Measurements from ENCODE around the gene NT5C1A. TPM values are rescaled to one million over a fixed set of nuclear protein-coding genes. Genes with fewer than 3 reads are reported as not detected.

The NT5C1A gene
- total RNA-seq, 1 donor from 2014 or later, result 0.49 TPM

DNA sequence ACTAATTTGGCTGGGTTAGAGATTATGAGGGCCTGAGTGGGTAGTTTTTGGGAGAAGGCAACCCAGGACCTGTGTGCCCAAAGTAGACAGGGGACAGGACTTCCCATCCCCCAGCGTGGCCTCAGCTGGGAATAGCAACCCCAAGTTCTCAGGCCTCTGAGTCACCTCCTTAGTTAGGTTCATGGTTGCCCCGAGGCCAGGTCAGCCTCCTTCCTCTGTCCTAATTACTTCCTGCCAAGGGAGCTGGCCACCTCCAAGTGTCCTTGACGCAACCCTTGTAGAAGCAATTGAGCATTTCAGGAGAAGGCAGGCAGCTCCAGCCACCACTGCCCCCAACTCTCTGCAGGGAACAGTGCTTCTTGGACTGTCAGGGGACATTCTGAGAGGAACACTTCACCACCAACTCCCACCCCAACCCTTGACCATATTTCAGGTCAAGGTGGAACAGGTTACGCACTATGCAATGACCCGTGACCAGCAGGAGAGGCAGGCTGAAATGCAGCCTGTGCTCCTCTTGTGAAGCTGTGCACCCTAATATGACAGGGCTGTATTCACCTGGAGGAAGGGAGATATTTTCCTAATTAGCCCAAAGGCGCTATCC lies 5.1 kb upstream of the NT5C1A start:
- no peak overlapping the region for H3K27ac ChIP-seq
- peaks cover 6% of the 10 kb centered on the region for H3K4me1 ChIP-seq
- H3K4me3 ChIP-seq, result no peak overlapping the region
- DNase-seq (peak; percentile 70), ATAC-seq (peak; percentile 66)
- H3K27me3 ChIP-seq, result peaks cover 3% of the 10 kb centered on the region
- no peak for TF ChIP-seq CTCF (IDR thresholded peaks at IDR 0.05)
- intact Hi-C loops (cut with DNase I), result no loop called here
- H3K9me3 ChIP-seq, result no peaks in the 10 kb centered on the region
- no peaks in the 10 kb centered on the region for H3K36me3 ChIP-seq

DNA sequence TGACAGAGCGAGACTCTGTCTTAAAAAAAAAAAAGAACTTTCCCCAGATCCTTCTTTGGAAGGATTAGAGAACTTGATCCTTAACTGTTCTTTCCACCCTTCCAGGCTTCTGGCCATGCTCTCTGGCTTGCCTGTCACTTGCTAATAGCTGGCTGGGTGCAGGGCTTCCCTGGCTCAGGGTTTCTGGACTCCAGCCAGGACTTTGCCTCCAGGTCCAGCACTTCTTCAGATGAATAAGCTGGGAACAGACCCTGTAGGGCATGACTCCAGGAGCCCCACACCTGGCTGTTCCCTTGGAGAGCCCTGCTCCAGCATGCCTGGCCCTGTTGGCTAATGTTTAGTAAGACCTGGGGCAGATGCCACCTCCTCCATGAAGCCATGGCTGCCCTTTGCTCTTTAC lies 3.3 kb upstream of the NT5C1A start:
- Histone ChIP-seq H3K27ac (no peak overlapping the region), H3K4me3 (no peak overlapping the region), H3K36me3 (no peaks in the 10 kb centered on the region), H3K9me3 (no peaks in the 10 kb centered on the region), H3K4me1 (peaks cover 15% of the 10 kb centered on the region), H3K27me3 (peaks cover 20% of the 10 kb centered on the region)
- DNase-seq (no peak), ATAC-seq (no peak)
- TF ChIP-seq CTCF (IDR thresholded peaks at IDR 0.05), result no peak
- intact Hi-C loops (cut with DNase I), result no loop called here

- no peak for TF ChIP-seq CTCF (IDR thresholded peaks at IDR 0.05)
Observed at GRCh38 chr1:39673215-39673614, 1.3 kb upstream of the NT5C1A start.

DNA sequence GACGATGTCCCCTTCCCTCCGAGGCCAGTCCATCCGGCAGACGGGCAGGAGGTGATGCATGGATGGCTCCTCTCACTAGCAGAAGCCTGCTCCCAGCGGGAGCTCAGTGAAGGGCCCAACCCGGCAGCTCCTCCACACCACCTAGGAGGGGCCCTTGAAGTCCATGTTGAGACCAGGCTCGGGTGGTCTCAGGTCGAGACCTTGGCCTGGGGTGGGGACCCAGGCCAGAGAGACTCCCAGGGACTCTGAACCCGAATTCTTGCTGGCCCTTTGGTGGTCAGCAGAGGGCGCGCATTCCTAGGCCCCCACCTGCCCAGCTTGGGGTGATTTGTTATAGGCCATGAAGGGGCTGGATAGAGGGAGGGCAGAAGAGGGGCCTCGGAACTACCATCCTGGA lies 642 bp upstream of the NT5C1A start:
- DNase-seq, result no peak
- Histone ChIP-seq H3K4me1 (peaks cover 15% of the 10 kb centered on the region), H3K9me3 (no peaks in the 10 kb centered on the region), H3K27me3 (peaks cover 20% of the 10 kb centered on the region), H3K36me3 (no peaks in the 10 kb centered on the region), H3K4me3 (peak overlapping the region; percentile 50), H3K27ac (no peak overlapping the region)
- intact Hi-C loops (cut with DNase I), result no loop called here
- no peak for ATAC-seq
- peak; percentile 34 for TF ChIP-seq CTCF (IDR thresholded peaks at IDR 0.05)

More at GRCh38 chr1:39673215-39673614, 1.3 kb upstream of the NT5C1A start:
- Histone ChIP-seq H3K4me1 (peaks cover 15% of the 10 kb centered on the region), H3K27ac (no peak overlapping the region), H3K27me3 (peaks cover 20% of the 10 kb centered on the region), H3K36me3 (no peaks in the 10 kb centered on the region), H3K4me3 (no peak overlapping the region), H3K9me3 (no peaks in the 10 kb centered on the region)
- DNase-seq, result no peak
- intact Hi-C loops (cut with DNase I), result no loop called here
- ATAC-seq, result no peak

- no peaks in the 10 kb centered on the region for H3K9me3 ChIP-seq
- peaks cover 20% of the 10 kb centered on the region for H3K27me3 ChIP-seq
- peak overlapping the region; percentile 50 for H3K4me3 ChIP-seq
- DNase-seq (no peak), ATAC-seq (no peak)
- no peak overlapping the region for H3K27ac ChIP-seq
- no peaks in the 10 kb centered on the region for H3K36me3 ChIP-seq
- TF ChIP-seq CTCF (IDR thresholded peaks at IDR 0.05), result no peak
- H3K4me1 ChIP-seq, result peaks cover 15% of the 10 kb centered on the region
- intact Hi-C loops (cut with DNase I), result no loop called here
Observed at GRCh38 chr1:39671433-39671792, 494 bp downstream of the NT5C1A start.

- Histone ChIP-seq H3K4me1 (peaks cover 15% of the 10 kb centered on the region), H3K9me3 (no peaks in the 10 kb centered on the region), H3K27me3 (peaks cover 20% of the 10 kb centered on the region), H3K27ac (no peak overlapping the region), H3K4me3 (no peak overlapping the region), H3K36me3 (no peaks in the 10 kb centered on the region)
- intact Hi-C loops (cut with DNase I), result no loop called here
- ATAC-seq (no peak), DNase-seq (no peak)
- TF ChIP-seq CTCF (IDR thresholded peaks at IDR 0.05), result no peak
Observed at GRCh38 chr1:39670689-39671088, 1.2 kb downstream of the NT5C1A start.
